ENCODE results near the gene CNN3. TPM values are rescaled to one million over a fixed set of nuclear protein-coding genes. Genes with fewer than 3 reads are reported as not detected.

CNN3 gene
- total and polyA plus RNA-seq, 2 donors = 74.1 to 131 TPM

- no peaks in the 10 kb centered on the region for H3K36me3 ChIP-seq (ENCODE audit: control insufficient read depth in 2 of 2, insufficient read depth in 2 of 2, low read length in 1 of 2)
- no peak for DNase-seq (ENCODE audit: low read depth in 6 of 9, low spot score in 9 of 9)
- no peak overlapping the region for H3K4me3 ChIP-seq (ENCODE audit: low read length in 2 of 2)
- H3K4me1 ChIP-seq (ENCODE audit: control insufficient read depth in 2 of 2, insufficient read depth in 2 of 2, low read length in 2 of 2) = peaks cover 0 to 13% of the 10 kb centered on the region in 2 donors
- no peaks in the 10 kb centered on the region for H3K9me3 ChIP-seq (ENCODE audit: control insufficient read depth in 2 of 2, insufficient read depth in 1 of 2, low read length in 1 of 2)
- no peaks in the 10 kb centered on the region for H3K27me3 ChIP-seq (ENCODE audit: control insufficient read depth in 2 of 2, insufficient read depth in 1 of 2, low read length in 1 of 2)
- H3K27ac ChIP-seq (ENCODE audit: low read depth in 1 of 2, low read length in 1 of 2) = no peak overlapping the region
Measured at GRCh38 chr1:94953107-94953506, 26.2 kb upstream of the CNN3 start.

DNA sequence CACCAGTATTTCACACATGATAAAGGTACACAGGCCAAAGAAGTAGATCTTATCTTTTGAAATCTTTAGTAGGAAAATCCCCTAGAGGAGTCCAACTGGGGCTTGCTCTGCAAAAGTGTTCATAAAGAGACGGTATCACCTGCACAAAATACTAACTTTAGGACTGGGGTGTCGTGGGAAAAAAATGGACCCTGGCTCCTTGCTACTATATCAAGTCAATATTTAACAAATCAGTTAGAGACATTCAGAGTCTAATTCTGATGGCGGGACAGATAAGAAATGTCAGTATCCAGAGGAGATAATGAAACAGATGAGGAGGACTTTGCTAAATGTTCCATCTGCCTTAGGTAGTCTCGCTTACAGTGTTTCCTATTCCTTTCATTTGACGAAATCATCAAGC is 25.6 kb upstream of the CNN3 start:
- no peaks in the 10 kb centered on the region for H3K36me3 ChIP-seq (ENCODE audit: control insufficient read depth in 2 of 2, insufficient read depth in 2 of 2, low read length in 1 of 2)
- H3K4me3 ChIP-seq (ENCODE audit: low read length in 2 of 2) = no peak overlapping the region
- H3K27me3 ChIP-seq (ENCODE audit: control insufficient read depth in 2 of 2, insufficient read depth in 1 of 2, low read length in 1 of 2) = no peaks in the 10 kb centered on the region
- no peak for DNase-seq (ENCODE audit: low read depth in 6 of 9, low spot score in 9 of 9)
- 98% methylated on average over 5 of the region's 5 CpGs for WGBS
- no peak overlapping the region for H3K27ac ChIP-seq (ENCODE audit: low read depth in 1 of 2, low read length in 1 of 2)
- H3K4me1 ChIP-seq (ENCODE audit: control insufficient read depth in 2 of 2, insufficient read depth in 2 of 2, low read length in 2 of 2) = peaks cover 0 to 13% of the 10 kb centered on the region in 2 donors
- no peaks in the 10 kb centered on the region for H3K9me3 ChIP-seq (ENCODE audit: control insufficient read depth in 2 of 2, insufficient read depth in 1 of 2, low read length in 1 of 2)

- Histone ChIP-seq H3K27me3 (ENCODE audit: control insufficient read depth in 2 of 2, insufficient read depth in 1 of 2, low read length in 1 of 2) (no peaks in the 10 kb centered on the region), H3K4me3 (ENCODE audit: low read length in 2 of 2) (no peak overlapping the region), H3K27ac (ENCODE audit: low read depth in 1 of 2, low read length in 1 of 2) (no peak overlapping the region), H3K36me3 (ENCODE audit: control insufficient read depth in 2 of 2, insufficient read depth in 2 of 2, low read length in 1 of 2) (no peaks in the 10 kb centered on the region), H3K9me3 (ENCODE audit: control insufficient read depth in 2 of 2, insufficient read depth in 1 of 2, low read length in 1 of 2) (no peaks in the 10 kb centered on the region), H3K4me1 (ENCODE audit: control insufficient read depth in 2 of 2, insufficient read depth in 2 of 2, low read length in 2 of 2) (peaks cover 0 to 22% of the 10 kb centered on the region in 2 donors)
- DNase-seq (ENCODE audit: low read depth in 6 of 9, low spot score in 9 of 9) = no peak
- 97% methylated on average over 5 of the region's 5 CpGs for WGBS
Measured at GRCh38 chr1:94951509-94952208, 24.7 kb upstream of the CNN3 start.

DNA sequence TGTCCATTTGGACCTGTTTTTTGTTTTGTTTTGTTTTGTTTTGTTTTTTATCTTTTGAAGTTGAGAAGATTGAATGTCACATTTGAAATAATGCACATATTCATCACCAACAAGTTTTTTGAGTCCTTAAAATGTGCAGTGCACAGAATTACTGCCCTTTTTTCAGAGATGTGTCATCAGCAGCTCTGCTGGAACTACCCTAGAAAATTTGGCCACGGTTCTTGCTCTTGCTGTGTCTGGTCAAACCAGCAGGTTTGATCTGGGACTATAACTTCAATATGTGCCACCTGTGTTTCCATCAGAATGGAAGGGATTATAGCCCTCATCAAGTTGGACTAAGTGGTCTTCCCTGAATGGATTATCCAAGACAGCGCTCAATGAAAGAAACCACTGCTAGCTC is 24.1 kb upstream of the CNN3 start:
- Histone ChIP-seq H3K4me3 (ENCODE audit: low read length in 2 of 2) (no peak overlapping the region), H3K36me3 (ENCODE audit: control insufficient read depth in 2 of 2, insufficient read depth in 2 of 2, low read length in 1 of 2) (no peaks in the 10 kb centered on the region), H3K27me3 (ENCODE audit: control insufficient read depth in 2 of 2, insufficient read depth in 1 of 2, low read length in 1 of 2) (no peaks in the 10 kb centered on the region), H3K27ac (ENCODE audit: low read depth in 1 of 2, low read length in 1 of 2) (no peak overlapping the region), H3K4me1 (ENCODE audit: control insufficient read depth in 2 of 2, insufficient read depth in 2 of 2, low read length in 2 of 2) (peaks cover 0 to 24% of the 10 kb centered on the region in 2 donors), H3K9me3 (ENCODE audit: control insufficient read depth in 2 of 2, insufficient read depth in 1 of 2, low read length in 1 of 2) (no peaks in the 10 kb centered on the region)
- DNase-seq (ENCODE audit: low read depth in 6 of 9, low spot score in 9 of 9) = no peak
- WGBS = 98% methylated on average over 2 of the region's 2 CpGs

- H3K27me3 ChIP-seq (ENCODE audit: control insufficient read depth in 2 of 2, insufficient read depth in 1 of 2, low read length in 1 of 2) = no peaks in the 10 kb centered on the region
- H3K36me3 ChIP-seq (ENCODE audit: control insufficient read depth in 2 of 2, insufficient read depth in 2 of 2, low read length in 1 of 2) = no peaks in the 10 kb centered on the region
- H3K4me1 ChIP-seq (ENCODE audit: control insufficient read depth in 2 of 2, insufficient read depth in 2 of 2, low read length in 2 of 2) = peaks cover 0 to 20% of the 10 kb centered on the region in 2 donors
- H3K27ac ChIP-seq (ENCODE audit: low read depth in 1 of 2, low read length in 1 of 2) = peak overlapping the region in 1 of 2 donors; percentile 45
- no peak overlapping the region for H3K4me3 ChIP-seq (ENCODE audit: low read length in 2 of 2)
- WGBS = 52% methylated on average over 4 of the region's 4 CpGs
- no peaks in the 10 kb centered on the region for H3K9me3 ChIP-seq (ENCODE audit: control insufficient read depth in 2 of 2, insufficient read depth in 1 of 2, low read length in 1 of 2)
- DNase-seq (ENCODE audit: low read depth in 6 of 9, low spot score in 9 of 9) = peak in 1 of 9 donors; percentile 29
Measured at GRCh38 chr1:94949681-94950661, 23.1 kb upstream of the CNN3 start.

DNA sequence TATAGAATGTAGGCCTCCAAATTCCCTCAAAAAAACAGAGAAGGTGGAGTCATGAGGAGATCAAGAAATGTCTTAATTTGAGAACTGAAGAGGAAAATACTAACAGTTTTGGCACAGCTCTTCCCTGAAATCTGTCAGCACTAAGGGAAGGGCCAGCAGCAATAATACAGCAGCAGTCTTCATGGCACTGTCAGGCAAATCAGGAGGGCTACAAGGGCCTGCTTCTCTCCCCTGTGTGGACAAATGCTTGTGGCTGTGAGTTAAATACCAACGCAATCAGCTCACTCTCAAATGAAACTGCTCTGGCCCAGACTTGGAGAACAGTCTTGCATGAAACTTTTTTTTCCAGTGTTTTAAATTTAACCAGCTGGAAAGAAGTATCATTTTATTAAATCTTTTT is 20.5 kb upstream of the CNN3 start:
- no peaks in the 10 kb centered on the region for H3K36me3 ChIP-seq (ENCODE audit: control insufficient read depth in 2 of 2, insufficient read depth in 2 of 2, low read length in 1 of 2)
- no peak overlapping the region for H3K27ac ChIP-seq (ENCODE audit: low read depth in 1 of 2, low read length in 1 of 2)
- WGBS = 98% methylated on average over 1 of the region's 1 CpG
- DNase-seq (ENCODE audit: low read depth in 6 of 9, low spot score in 9 of 9) = no peak
- no peaks in the 10 kb centered on the region for H3K9me3 ChIP-seq (ENCODE audit: control insufficient read depth in 2 of 2, insufficient read depth in 1 of 2, low read length in 1 of 2)
- H3K4me1 ChIP-seq (ENCODE audit: control insufficient read depth in 2 of 2, insufficient read depth in 2 of 2, low read length in 2 of 2) = peaks cover 0 to 20% of the 10 kb centered on the region in 2 donors
- H3K27me3 ChIP-seq (ENCODE audit: control insufficient read depth in 2 of 2, insufficient read depth in 1 of 2, low read length in 1 of 2) = no peaks in the 10 kb centered on the region
- no peak overlapping the region for H3K4me3 ChIP-seq (ENCODE audit: low read length in 2 of 2)

GRCh38 chr1:94946886-94947285 is 20.0 kb upstream of the CNN3 start:
- H3K9me3 ChIP-seq (ENCODE audit: control insufficient read depth in 2 of 2, insufficient read depth in 1 of 2, low read length in 1 of 2) = no peaks in the 10 kb centered on the region
- H3K4me3 ChIP-seq (ENCODE audit: low read length in 2 of 2) = no peak overlapping the region
- no peak overlapping the region for H3K27ac ChIP-seq (ENCODE audit: low read depth in 1 of 2, low read length in 1 of 2)
- H3K27me3 ChIP-seq (ENCODE audit: control insufficient read depth in 2 of 2, insufficient read depth in 1 of 2, low read length in 1 of 2) = no peaks in the 10 kb centered on the region
- peak in 1 of 9 donors; percentile 32 for DNase-seq (ENCODE audit: low read depth in 6 of 9, low spot score in 9 of 9)
- WGBS = 68% methylated on average over 3 of the region's 3 CpGs
- peaks cover 0 to 20% of the 10 kb centered on the region in 2 donors for H3K4me1 ChIP-seq (ENCODE audit: control insufficient read depth in 2 of 2, insufficient read depth in 2 of 2, low read length in 2 of 2)
- H3K36me3 ChIP-seq (ENCODE audit: control insufficient read depth in 2 of 2, insufficient read depth in 2 of 2, low read length in 1 of 2) = no peaks in the 10 kb centered on the region

DNA sequence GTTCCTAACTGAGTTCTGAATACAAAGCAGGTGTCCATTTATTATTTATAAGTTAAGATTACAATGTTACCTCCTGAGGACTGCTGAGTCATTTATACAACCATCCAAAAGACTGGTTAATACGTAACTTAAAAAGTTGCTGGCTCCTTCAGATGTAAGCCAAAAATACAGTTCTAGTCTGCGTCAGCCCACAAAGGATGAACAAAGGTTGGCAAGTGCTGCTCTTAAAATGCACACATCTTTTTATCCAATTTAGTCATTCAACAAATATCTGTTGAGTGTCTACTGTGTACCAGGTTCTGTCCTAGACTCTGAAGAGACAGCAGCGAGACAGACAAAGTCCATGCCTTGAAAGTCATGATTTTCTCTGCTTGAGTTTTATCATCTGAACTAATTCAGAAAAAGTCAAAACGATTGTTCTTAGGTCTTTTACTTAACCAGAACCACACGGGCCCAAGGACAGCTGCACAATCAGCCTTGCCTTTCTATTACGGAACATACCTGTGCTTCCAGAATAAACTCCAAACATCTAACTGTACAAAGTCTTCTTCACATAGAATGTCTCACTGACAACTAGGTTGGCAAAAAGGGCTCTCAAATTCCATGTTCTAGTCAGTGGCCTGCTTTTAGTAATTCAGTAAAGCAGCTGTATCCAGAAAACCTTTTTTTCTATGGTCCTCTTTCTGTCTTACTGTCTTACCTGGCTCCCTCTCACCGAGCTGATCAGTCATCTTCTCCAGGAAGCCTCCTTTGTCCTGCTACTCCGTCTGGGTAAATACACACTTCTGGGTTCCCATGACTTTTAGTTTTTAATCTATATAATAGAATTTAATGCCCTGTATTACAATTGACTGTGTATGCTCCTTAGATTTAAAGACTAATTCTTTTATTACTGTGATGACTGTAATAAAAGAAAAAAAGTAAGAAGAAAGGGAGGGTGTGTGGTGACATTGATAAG is 15.5 kb upstream of the CNN3 start:
- Histone ChIP-seq H3K4me1 (ENCODE audit: control insufficient read depth in 2 of 2, insufficient read depth in 2 of 2, low read length in 2 of 2) (peaks cover 0 to 10% of the 10 kb centered on the region in 2 donors), H3K4me3 (ENCODE audit: low read length in 2 of 2) (no peak overlapping the region), H3K27me3 (ENCODE audit: control insufficient read depth in 2 of 2, insufficient read depth in 1 of 2, low read length in 1 of 2) (no peaks in the 10 kb centered on the region), H3K36me3 (ENCODE audit: control insufficient read depth in 2 of 2, insufficient read depth in 2 of 2, low read length in 1 of 2) (no peaks in the 10 kb centered on the region), H3K27ac (ENCODE audit: low read depth in 1 of 2, low read length in 1 of 2) (no peak overlapping the region), H3K9me3 (ENCODE audit: control insufficient read depth in 2 of 2, insufficient read depth in 1 of 2, low read length in 1 of 2) (no peaks in the 10 kb centered on the region)
- 83% methylated on average over 8 of the region's 8 CpGs for WGBS
- no peak for DNase-seq (ENCODE audit: low read depth in 6 of 9, low spot score in 9 of 9)
